Measurements from ENCODE around the gene KRTAP1-5. TPM values are rescaled to one million over a fixed set of nuclear protein-coding genes. Genes with fewer than 3 reads are reported as not detected.
"Not testable (repeated sequence)": the region's sequence is repeated elsewhere in the genome, so short reads cannot be mapped to it uniquely, and the experiment has no call there.

The KRTAP1-5 gene
- polyA plus RNA-seq (ENCODE audit: low read depth in 6 of 6) = not detected

GRCh38 chr17:41026715-41027471, at the start of gene KRTAP1-5:
KRTAP1-5 (minus strand) TSS chr17:41027208; CDS start chr17:41027155, 53 bp downstream.
- peaks cover 10 to 49% (median 38%) of the 10 kb centered on the region in 3 donors for H3K27me3 Mint-ChIP-seq
- H3K27ac Mint-ChIP-seq = peak within 1 kb of the TSS in 1 of 6 donors; percentile 50
- H3K4me1 Mint-ChIP-seq = no peaks in the 10 kb centered on the region
- no peak within 1 kb of the TSS for H3K4me3 Mint-ChIP-seq
- ATAC-seq (ENCODE audit: low read depth in 2 of 2) (no peak), DNase-seq (no peak)
- H3K36me3 Mint-ChIP-seq = peaks cover 0 to 8% of the 10 kb centered on the region in 2 donors
- peaks cover 0 to 7% (median 2%) of the 10 kb centered on the region in 7 donors for H3K9me3 Mint-ChIP-seq

GRCh38 chr17:41076788-41077187, 49.8 kb upstream of the KRTAP1-5 start:
- no peak for DNase-seq
- Mint-ChIP-seq H3K27me3 (peaks cover 17 to 38% (median 20%) of the 10 kb centered on the region in 3 donors), H3K9me3 (peaks cover 0 to 8% (median 0%) of the 10 kb centered on the region in 7 donors), H3K4me1 (peaks cover 0 to 7% (median 2%) of the 10 kb centered on the region in 3 donors), H3K36me3 (peaks cover 0 to 9% of the 10 kb centered on the region in 2 donors), H3K27ac (peak overlapping the region in 1 of 6 donors; percentile 20), H3K4me3 (no peak overlapping the region)
- ATAC-seq (ENCODE audit: low read depth in 2 of 2) = no peak

- Mint-ChIP-seq H3K9me3 (peaks cover 0 to 8% (median 0%) of the 10 kb centered on the region in 7 donors), H3K4me1 (peaks cover 0 to 7% (median 2%) of the 10 kb centered on the region in 3 donors), H3K36me3 (peaks cover 0 to 9% of the 10 kb centered on the region in 2 donors), H3K27ac (no peak overlapping the region), H3K4me3 (no peak overlapping the region), H3K27me3 (peaks cover 12 to 30% (median 17%) of the 10 kb centered on the region in 3 donors)
- DNase-seq = no peak
- ATAC-seq (ENCODE audit: low read depth in 2 of 2) = no peak
These were observed 46.7 kb upstream of the KRTAP1-5 start for GRCh38 chr17:41073676-41074075.

- H3K27ac Mint-ChIP-seq = peak overlapping the region in 1 of 6 donors; percentile 94
- peaks cover 0 to 5% (median 0%) of the 10 kb centered on the region in 7 donors for H3K9me3 Mint-ChIP-seq
- DNase-seq = no peak
These were observed 44.8 kb upstream of the KRTAP1-5 start for GRCh38 chr17:41071606-41072360.

GRCh38 chr17:41069031-41069430, 42.0 kb upstream of the KRTAP1-5 start:
- Mint-ChIP-seq H3K4me3 (no peak overlapping the region), H3K36me3 (no peaks in the 10 kb centered on the region), H3K27me3 (peaks cover 2 to 7% (median 3%) of the 10 kb centered on the region in 3 donors), H3K9me3 (peaks cover 0 to 5% (median 0%) of the 10 kb centered on the region in 7 donors), H3K4me1 (no peaks in the 10 kb centered on the region), H3K27ac (peak overlapping the region in 1 of 6 donors; percentile 44)
- DNase-seq (no peak), ATAC-seq (ENCODE audit: low read depth in 2 of 2) (no peak)

More at GRCh38 chr17:41071606-41072360, 44.8 kb upstream of the KRTAP1-5 start:
- no peak for ATAC-seq (ENCODE audit: low read depth in 2 of 2)
- H3K27me3 Mint-ChIP-seq = peaks cover 6 to 26% (median 11%) of the 10 kb centered on the region in 3 donors
- H3K36me3 Mint-ChIP-seq = peaks cover 0 to 6% of the 10 kb centered on the region in 2 donors
- peaks cover 0 to 4% (median 2%) of the 10 kb centered on the region in 3 donors for H3K4me1 Mint-ChIP-seq
- no peak overlapping the region for H3K4me3 Mint-ChIP-seq

GRCh38 chr17:41067281-41067680, 40.3 kb upstream of the KRTAP1-5 start:
- peaks cover 0 to 5% (median 0%) of the 10 kb centered on the region in 7 donors for H3K9me3 Mint-ChIP-seq
- no peak for ATAC-seq (ENCODE audit: low read depth in 2 of 2)

GRCh38 chr17:41065829-41066624, 39.0 kb upstream of the KRTAP1-5 start, which contains the start of gene KRTAP2-4:
KRTAP2-4 (minus strand) TSS chr17:41065879; CDS start chr17:41065845, 34 bp downstream.
- H3K36me3 Mint-ChIP-seq = no peaks in the 10 kb centered on the region
- H3K27ac Mint-ChIP-seq = no peak within 1 kb of the TSS
- peaks cover 0 to 5% (median 0%) of the 10 kb centered on the region in 7 donors for H3K9me3 Mint-ChIP-seq
- no peak for ATAC-seq (ENCODE audit: low read depth in 2 of 2)
- no peak for DNase-seq
- H3K27me3 Mint-ChIP-seq = peaks cover 9 to 21% (median 10%) of the 10 kb centered on the region in 3 donors
- H3K4me1 Mint-ChIP-seq = no peaks in the 10 kb centered on the region
- H3K4me3 Mint-ChIP-seq = no peak within 1 kb of the TSS

More at GRCh38 chr17:41067281-41067680, 40.3 kb upstream of the KRTAP1-5 start:
- no peak for DNase-seq
- Mint-ChIP-seq H3K4me3 (peak overlapping the region in 1 of 8 donors; percentile 16), H3K27ac (peak overlapping the region in 1 of 6 donors; percentile 35), H3K4me1 (no peaks in the 10 kb centered on the region), H3K27me3 (peaks cover 3 to 10% (median 5%) of the 10 kb centered on the region in 3 donors), H3K36me3 (no peaks in the 10 kb centered on the region)

GRCh38 chr17:41065016-41065689, 38.1 kb upstream of the KRTAP1-5 start:
- not testable (repeated sequence) for ATAC-seq (ENCODE audit: low read depth in 2 of 2); H3K4me1 Mint-ChIP-seq

GRCh38 chr17:41064301-41064700, 37.3 kb upstream of the KRTAP1-5 start:
- DNase-seq = no peak
- peaks cover 23 to 35% (median 27%) of the 10 kb centered on the region in 3 donors for H3K27me3 Mint-ChIP-seq
- H3K27ac Mint-ChIP-seq = peak overlapping the region in 2 of 6 donors; percentile 1 to 51
- H3K9me3 Mint-ChIP-seq = peaks cover 0 to 5% (median 0%) of the 10 kb centered on the region in 7 donors
- no peak overlapping the region for H3K4me3 Mint-ChIP-seq
- peaks cover 0 to 3% of the 10 kb centered on the region in 2 donors for H3K36me3 Mint-ChIP-seq
- peaks cover 0 to 3% (median 0%) of the 10 kb centered on the region in 3 donors for H3K4me1 Mint-ChIP-seq
- ATAC-seq (ENCODE audit: low read depth in 2 of 2) = no peak

More at GRCh38 chr17:41065016-41065689, 38.1 kb upstream of the KRTAP1-5 start:
- H3K27ac Mint-ChIP-seq, H3K9me3 Mint-ChIP-seq, H3K4me3 Mint-ChIP-seq, DNase-seq, H3K36me3 Mint-ChIP-seq: not testable (repeated sequence)
- peaks cover 17 to 30% (median 19%) of the 10 kb centered on the region in 3 donors for H3K27me3 Mint-ChIP-seq

GRCh38 chr17:41063449-41063848, 36.4 kb upstream of the KRTAP1-5 start:
- Mint-ChIP-seq H3K4me3 (no peak overlapping the region), H3K9me3 (peaks cover 0 to 3% (median 0%) of the 10 kb centered on the region in 7 donors), H3K27ac (no peak overlapping the region), H3K36me3 (peaks cover 0 to 6% of the 10 kb centered on the region in 2 donors), H3K27me3 (peaks cover 29 to 39% (median 35%) of the 10 kb centered on the region in 3 donors), H3K4me1 (peaks cover 0 to 5% (median 0%) of the 10 kb centered on the region in 3 donors)
- ATAC-seq (ENCODE audit: low read depth in 2 of 2) (no peak), DNase-seq (no peak)

- no peak overlapping the region for H3K4me3 Mint-ChIP-seq
- peaks cover 39 to 47% (median 46%) of the 10 kb centered on the region in 3 donors for H3K27me3 Mint-ChIP-seq
- DNase-seq (no peak), ATAC-seq (ENCODE audit: low read depth in 2 of 2) (no peak)
- H3K4me1 Mint-ChIP-seq = peaks cover 0 to 5% (median 0%) of the 10 kb centered on the region in 3 donors
- peaks cover 0 to 9% (median 4%) of the 10 kb centered on the region in 7 donors for H3K9me3 Mint-ChIP-seq
- no peak overlapping the region for H3K27ac Mint-ChIP-seq
- H3K36me3 Mint-ChIP-seq = peaks cover 0 to 14% of the 10 kb centered on the region in 2 donors
These were observed 35.0 kb upstream of the KRTAP1-5 start for GRCh38 chr17:41061964-41062363.

GRCh38 chr17:41060052-41060604, 33.1 kb upstream of the KRTAP1-5 start, which contains the start of gene KRTAP2-3:
KRTAP2-3 (minus strand) TSS chr17:41060114; CDS start chr17:41060050, 64 bp downstream.
- no peak for DNase-seq
- H3K4me1 Mint-ChIP-seq = peaks cover 0 to 5% (median 0%) of the 10 kb centered on the region in 3 donors
- peaks cover 39 to 47% (median 46%) of the 10 kb centered on the region in 3 donors for H3K27me3 Mint-ChIP-seq
- peak within 1 kb of the TSS in 1 of 8 donors; percentile 29 for H3K4me3 Mint-ChIP-seq
- peaks cover 0 to 14% of the 10 kb centered on the region in 2 donors for H3K36me3 Mint-ChIP-seq
- no peak for ATAC-seq (ENCODE audit: low read depth in 2 of 2)
- peaks cover 0 to 9% (median 4%) of the 10 kb centered on the region in 7 donors for H3K9me3 Mint-ChIP-seq
- peak within 1 kb of the TSS in 2 of 6 donors; percentile 3 to 29 for H3K27ac Mint-ChIP-seq

Measured in naive B cell (primary cell).